ENCODE data around the gene C11orf86.
A peak's percentile ranks its signal among the peaks of the same experiment; 100 is the strongest.
"Not testable (repeated sequence)": the region's sequence is repeated elsewhere in the genome, so short reads cannot be mapped to it uniquely, and the experiment has no call there.

The C11orf86 gene

GRCh38 chr11:66974724-66975404, at the start of gene C11orf86:
C11orf86 (plus strand) TSS chr11:66975304; CDS start chr11:66975363, 59 bp downstream.
- DNase-seq = no peak

- no peak for DNase-seq
These were observed 45.4 kb upstream of the C11orf86 start for GRCh38 chr11:66929753-66930152.

- no peak for DNase-seq
These were observed 42.6 kb upstream of the C11orf86 start for GRCh38 chr11:66932543-66932942.

- DNase-seq = no peak
These were observed 41.6 kb upstream of the C11orf86 start for GRCh38 chr11:66933531-66933930.

- no peak for DNase-seq
These were observed 39.9 kb upstream of the C11orf86 start for GRCh38 chr11:66934950-66935779.

GRCh38 chr11:66936311-66936711, 38.8 kb upstream of the C11orf86 start:
- no peak for DNase-seq

GRCh38 chr11:66937193-66937733, 37.8 kb upstream of the C11orf86 start:
- DNase-seq = no peak

- DNase-seq = no peak
These were observed 36.4 kb upstream of the C11orf86 start for GRCh38 chr11:66938582-66939135.

- no peak for DNase-seq
These were observed 25.0 kb upstream of the C11orf86 start for GRCh38 chr11:66950112-66950535.

- DNase-seq = no peak
These were observed 24.0 kb upstream of the C11orf86 start for GRCh38 chr11:66951135-66951534.

GRCh38 chr11:66951927-66952337, 23.2 kb upstream of the C11orf86 start:
- DNase-seq = peak; percentile 79

GRCh38 chr11:66953081-66953833, 21.8 kb upstream of the C11orf86 start:
- no peak for DNase-seq

GRCh38 chr11:66956689-66957290, 18.3 kb upstream of the C11orf86 start:
- no peak for DNase-seq

GRCh38 chr11:66957971-66958231, 17.2 kb upstream of the C11orf86 start:
- DNase-seq = no peak

GRCh38 chr11:66958232-66958955, 16.7 kb upstream of the C11orf86 start, which contains the start of gene PC:
PC (minus strand) TSS chr11:66958383; CDS start chr11:66872159, 86,224 bp downstream.
- DNase-seq = peak; percentile 100

GRCh38 chr11:66958956-66959274, 16.2 kb upstream of the C11orf86 start:
- no peak for DNase-seq

GRCh38 chr11:66961691-66962213, 13.4 kb upstream of the C11orf86 start:
- not testable (repeated sequence) for DNase-seq

GRCh38 chr11:66962247-66962646, 12.9 kb upstream of the C11orf86 start:
- DNase-seq = no peak

GRCh38 chr11:66962801-66963200, 12.3 kb upstream of the C11orf86 start:
- no peak for DNase-seq

GRCh38 chr11:66964495-66964894, 10.6 kb upstream of the C11orf86 start:
- no peak for DNase-seq

- no peak for DNase-seq
These were observed 8.8 kb upstream of the C11orf86 start for GRCh38 chr11:66966351-66966750.

Data from NCI-H1092 treated with DMSO at 0.1 percent for 48 hours (cell line).